Neuronal stem cell (in vitro differentiated cells): ENCODE data around the gene COQ10A.

Source experiments
- DNase-seq: peaks from one replicate; pipeline ENCODE4 v3.0.0-alpha.2; 2013; ENCODE audit warnings: low spot score
- H2AFZ ChIP-seq: one replicate; pipeline ENCODE4 v1.6.1; 2013; ENCODE audit warnings: mild to moderate bottlenecking, low read length, inconsistent platforms
- H2AK5ac ChIP-seq: 2 replicates; pipeline ENCODE4 v1.6.1; 2013; ENCODE audit warnings: low read depth, mild to moderate bottlenecking, inconsistent platforms, low read length, moderate library complexity, mixed read lengths
- H2BK120ac ChIP-seq: 2 replicates; pipeline ENCODE4 v1.6.1; 2013; ENCODE audit warnings: low read depth, mild to moderate bottlenecking, inconsistent platforms, low read length, moderate library complexity, mixed read lengths
- H2BK12ac ChIP-seq: one replicate; pipeline ENCODE4 v1.6.1; 2013; ENCODE audit warnings: low read length, inconsistent platforms
- H2BK15ac ChIP-seq: 2 replicates; pipeline ENCODE4 v1.6.1; 2013; ENCODE audit warnings: mild to moderate bottlenecking, low read length, inconsistent platforms, mixed read lengths
- H2BK5ac ChIP-seq: one replicate; pipeline ENCODE4 v1.6.1; 2013; ENCODE audit warnings: inconsistent platforms, mild to moderate bottlenecking, low read length, moderate library complexity
- H3K14ac ChIP-seq: one replicate; pipeline ENCODE4 v1.6.1; 2013; ENCODE audit warnings: low read length, inconsistent platforms
- H3K18ac ChIP-seq: 2 replicates; pipeline ENCODE4 v1.6.1; 2013; ENCODE audit warnings: low read length, inconsistent platforms
- H3K23ac ChIP-seq: 2 replicates; pipeline ENCODE4 v1.6.1; 2013; ENCODE audit warnings: low read depth, mild to moderate bottlenecking, mixed read lengths, low read length, inconsistent platforms; ENCODE audit not compliant: poor library complexity
- H3K27ac ChIP-seq: replicated peaks from 3 replicates; pipeline ENCODE4 v1.5.1; 2013; ENCODE audit warnings: low read length, inconsistent platforms
- H3K27me3 ChIP-seq, 3 experiments: 2 replicates each; pipeline ENCODE4 v1.6.1; 2013; ENCODE audit warnings: low read length in 3 of 3, mild to moderate bottlenecking in 2 of 3, inconsistent platforms in 1 of 3, low read depth in 1 of 3, mixed read lengths in 1 of 3, moderate library complexity in 1 of 3; ENCODE audit not compliant: control insufficient read depth in 3 of 3, insufficient read depth in 3 of 3
- H3K36me3 ChIP-seq, 2 donors: replicated peaks in 1 of 2; 2 replicates each; pipeline ENCODE4 v1.6.1; 2013; ENCODE audit warnings: low read length in 2 of 2; ENCODE audit not compliant: control insufficient read depth in 2 of 2, insufficient read depth in 2 of 2
- H3K4ac ChIP-seq: 2 replicates; pipeline ENCODE4 v1.6.1; 2013; ENCODE audit warnings: inconsistent platforms, mild to moderate bottlenecking, low read length, moderate library complexity
- H3K4me1 ChIP-seq, 2 donors: 1 replicate in 1 of 2; 2 replicates in 1 of 2; pipeline ENCODE4 v1.6.1; 2013; ENCODE audit warnings: low read length in 2 of 2, low read depth in 1 of 2; ENCODE audit not compliant: control insufficient read depth in 2 of 2, insufficient read depth in 1 of 2
- H3K4me2 ChIP-seq: one replicate; pipeline ENCODE4 v1.6.1; 2013; ENCODE audit warnings: mild to moderate bottlenecking, low read length, inconsistent platforms; ENCODE audit not compliant: insufficient read depth, poor library complexity, severe bottlenecking
- H3K4me3 ChIP-seq, 2 donors: 2 replicates each; pipeline ENCODE4 v1.5.1; 2013; ENCODE audit warnings: low read length in 2 of 2, mild to moderate bottlenecking in 2 of 2, inconsistent platforms in 1 of 2, moderate library complexity in 1 of 2
- H3K79me1 ChIP-seq: one replicate; pipeline ENCODE4 v1.6.1; 2013; ENCODE audit warnings: low read depth, mild to moderate bottlenecking, inconsistent platforms, low read length, moderate library complexity
- H3K9ac ChIP-seq: one replicate; pipeline ENCODE4 v1.6.1; 2013; ENCODE audit warnings: mild to moderate bottlenecking, low read depth, low read length, inconsistent platforms; ENCODE audit not compliant: poor library complexity
- H3K9me3 ChIP-seq, 2 donors: replicated peaks in 1 of 2; 2 replicates each; pipeline versions ENCODE3 to v1.6.1; 2013; ENCODE audit warnings: low read length in 2 of 2, mild to moderate bottlenecking in 2 of 2, inconsistent platforms in 1 of 2, low read depth in 1 of 2, mixed read lengths in 1 of 2, moderate library complexity in 1 of 2; ENCODE audit not compliant: control insufficient read depth in 2 of 2, insufficient read depth in 1 of 2
- H4K8ac ChIP-seq: one replicate; pipeline ENCODE4 v1.6.1; 2013; ENCODE audit warnings: low read depth, mild to moderate bottlenecking, inconsistent platforms, low read length, moderate library complexity
- H4K91ac ChIP-seq: one replicate; pipeline ENCODE4 v1.6.1; 2013; ENCODE audit warnings: low read length, low read depth, mild to moderate bottlenecking, inconsistent platforms; ENCODE audit not compliant: poor library complexity
- WGBS, 2 donors: extraction: QIAGEN DNeasy Blood & Tissue Kit; methylation state at CpG; one replicate each; pipeline ENCODE4 v1.1.7; 2013; ENCODE audit warnings: missing lambda C conversion rate in 2 of 2, mixed read lengths in 1 of 2; ENCODE audit not compliant: insufficient read length in 2 of 2, insufficient replicate concordance in 1 of 2; ENCODE audit errors: extremely low coverage in 2 of 2; 5-methylcytosine and 5-hydroxymethylcytosine counted together

The COQ10A gene

DNA sequence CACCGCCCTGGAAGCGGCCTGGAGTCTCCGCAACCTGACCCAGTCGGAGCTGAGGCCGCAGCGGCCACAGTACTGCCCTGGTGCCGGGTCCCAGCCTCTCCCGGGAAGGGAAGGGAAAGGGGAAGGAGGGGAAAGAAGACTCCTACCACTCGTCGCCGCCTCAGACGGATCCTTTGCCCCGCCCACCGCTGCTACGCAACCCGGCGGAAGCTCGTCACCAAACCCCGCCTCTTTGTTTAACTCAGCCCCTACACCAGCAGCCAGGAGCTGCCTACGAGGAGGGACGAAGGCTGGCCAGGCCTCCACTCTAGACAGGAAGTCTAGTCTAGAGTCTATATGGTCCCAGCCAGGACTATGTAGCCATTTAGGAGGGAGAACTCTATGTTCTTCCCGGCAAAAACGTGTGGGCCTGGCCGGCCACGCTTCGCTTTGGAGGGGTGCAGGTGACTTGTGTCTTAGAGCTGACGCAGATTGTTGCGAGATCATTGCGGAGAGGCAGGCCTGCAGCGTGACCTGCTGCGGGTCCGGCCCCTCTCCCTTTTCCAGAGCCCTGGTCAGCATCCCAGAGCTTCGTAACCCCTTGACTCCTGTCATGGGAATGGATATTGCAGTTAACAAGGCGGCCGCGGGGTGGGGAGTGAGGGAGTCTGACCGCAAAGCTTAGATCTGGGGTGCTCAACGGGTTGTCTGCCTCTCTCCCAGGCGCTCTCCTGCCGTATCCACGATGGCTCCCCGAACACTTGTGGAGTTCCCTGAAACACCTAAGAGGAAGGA lies 44.8 kb upstream of the COQ10A start, which contains the start of gene RNF41:
RNF41 (minus strand) TSS at position 166 of the 774 bp plus-strand sequence. CDS start 7,875 bp downstream, outside the sequence.
- Histone ChIP-seq H2BK5ac (peak within 1 kb of the TSS; percentile 47), H3K4ac (no peak within 1 kb of the TSS), H3K79me1 (peaks cover 10% of the 10 kb centered on the region), H3K27me3 (no peaks in the 10 kb centered on the region), H3K36me3 (peaks cover 8 to 21% of the 10 kb centered on the region in 2 donors), H2BK12ac (peak within 1 kb of the TSS; percentile 35), H3K23ac (peak within 1 kb of the TSS; percentile 96), H3K9me3 (no peaks in the 10 kb centered on the region), H2BK120ac (peak within 1 kb of the TSS; percentile 2), H4K91ac (no peak within 1 kb of the TSS), H3K9ac (peak within 1 kb of the TSS; percentile 90), H3K4me2 (peak within 1 kb of the TSS; percentile 79), H2AFZ (peak within 1 kb of the TSS; percentile 88), H3K4me1 (peaks cover 2 to 13% of the 10 kb centered on the region in 2 donors), H2AK5ac (peak within 1 kb of the TSS; percentile 58), H3K27ac (peak within 1 kb of the TSS; percentile 95), H2BK15ac (no peak within 1 kb of the TSS), H4K8ac (peak within 1 kb of the TSS; percentile 26), H3K14ac (peak within 1 kb of the TSS; percentile 12), H3K4me3 (peak within 1 kb of the TSS; percentile 72 to 88), H3K18ac (peak within 1 kb of the TSS; percentile 92)
- no CpG with 5 or more reads among the region's 42 CpGs for WGBS, 2 donors
- DNase-seq, result peak; percentile 95

DNA sequence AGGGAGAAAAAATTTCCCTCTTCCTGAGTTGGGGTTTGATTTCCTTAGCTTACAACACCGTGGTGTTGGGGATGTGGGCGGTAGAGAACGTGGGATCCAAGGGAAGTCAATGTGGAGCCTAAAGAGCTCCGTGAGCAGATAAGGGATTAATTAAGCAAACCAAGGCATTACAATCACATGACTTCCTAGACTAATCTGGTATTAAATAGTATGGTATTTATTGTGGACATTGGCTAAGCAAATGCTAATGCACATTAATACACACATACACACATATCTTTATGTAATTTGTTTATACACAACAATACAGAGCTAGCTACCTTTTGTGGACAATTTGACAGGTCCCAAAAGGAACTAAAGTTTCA lies 44.2 kb upstream of the COQ10A start:
- Histone ChIP-seq H3K4me3 (peak overlapping the region; percentile 72 to 88), H4K8ac (no peak overlapping the region), H3K4me2 (peak overlapping the region; percentile 79), H2AFZ (peak overlapping the region; percentile 88), H2BK120ac (no peak overlapping the region), H3K23ac (no peak overlapping the region), H2BK12ac (no peak overlapping the region), H3K79me1 (peaks cover 8% of the 10 kb centered on the region), H2BK5ac (peak overlapping the region; percentile 47), H3K4me1 (peaks cover 2 to 13% of the 10 kb centered on the region in 2 donors), H3K9me3 (no peaks in the 10 kb centered on the region), H2AK5ac (no peak overlapping the region), H3K27me3 (no peaks in the 10 kb centered on the region), H3K27ac (peak overlapping the region; percentile 92), H3K4ac (no peak overlapping the region), H2BK15ac (no peak overlapping the region), H3K36me3 (peaks cover 6 to 20% of the 10 kb centered on the region in 2 donors), H3K9ac (peak overlapping the region; percentile 89), H3K18ac (no peak overlapping the region), H4K91ac (no peak overlapping the region), H3K14ac (no peak overlapping the region)
- WGBS, 2 donors, result no CpG with 5 or more reads among the region's 4 CpGs
- no peak for DNase-seq

DNA sequence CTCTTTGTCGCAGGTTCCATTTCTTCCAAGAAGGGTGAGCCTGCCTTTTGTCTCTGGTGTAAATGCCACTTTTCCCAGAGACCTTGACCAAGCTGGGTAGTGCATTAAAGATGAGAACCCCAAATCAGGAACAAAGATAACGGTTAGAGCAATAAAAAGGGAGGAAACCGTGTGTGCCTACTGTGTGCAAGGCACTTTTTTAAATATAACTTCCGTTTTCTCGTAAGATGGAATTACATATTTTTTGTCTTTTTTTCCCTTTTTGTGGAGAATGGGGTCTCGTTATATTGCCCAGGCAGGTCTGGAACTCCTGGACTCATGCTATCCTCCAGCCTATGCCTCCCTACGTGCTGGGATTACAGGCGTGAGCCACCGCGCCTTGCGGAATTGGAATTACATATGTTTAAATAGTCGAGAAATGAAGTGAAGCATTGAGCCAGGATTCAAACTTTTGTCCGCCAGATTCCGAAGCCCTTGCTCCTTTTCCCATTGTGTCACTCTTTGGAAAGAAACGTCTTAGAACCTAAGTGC lies 43.1 kb upstream of the COQ10A start:
- no peak overlapping the region for H3K18ac ChIP-seq
- H2BK5ac ChIP-seq, result no peak overlapping the region
- no peak overlapping the region for H4K91ac ChIP-seq
- no peak overlapping the region for H3K9ac ChIP-seq
- H2AK5ac ChIP-seq, result no peak overlapping the region
- peak overlapping the region; percentile 81 for H3K27ac ChIP-seq
- DNase-seq, result no peak
- peak overlapping the region; percentile 85 for H2AFZ ChIP-seq
- no peak overlapping the region for H3K4ac ChIP-seq
- peaks cover 7% of the 10 kb centered on the region for H3K79me1 ChIP-seq
- no peaks in the 10 kb centered on the region for H3K9me3 ChIP-seq
- H3K23ac ChIP-seq, result no peak overlapping the region
- no peak overlapping the region for H3K14ac ChIP-seq
- peaks cover 2 to 13% of the 10 kb centered on the region in 2 donors for H3K4me1 ChIP-seq
- H3K4me3 ChIP-seq, result peak overlapping the region in 1 of 2 donors; percentile 24
- no CpG with 5 or more reads among the region's 15 CpGs for WGBS, 2 donors
- H2BK15ac ChIP-seq, result no peak overlapping the region
- no peak overlapping the region for H2BK12ac ChIP-seq
- no peak overlapping the region for H4K8ac ChIP-seq
- H3K4me2 ChIP-seq, result no peak overlapping the region
- no peak overlapping the region for H2BK120ac ChIP-seq
- H3K36me3 ChIP-seq, result peaks cover 4 to 20% of the 10 kb centered on the region in 2 donors
- no peaks in the 10 kb centered on the region for H3K27me3 ChIP-seq

DNA sequence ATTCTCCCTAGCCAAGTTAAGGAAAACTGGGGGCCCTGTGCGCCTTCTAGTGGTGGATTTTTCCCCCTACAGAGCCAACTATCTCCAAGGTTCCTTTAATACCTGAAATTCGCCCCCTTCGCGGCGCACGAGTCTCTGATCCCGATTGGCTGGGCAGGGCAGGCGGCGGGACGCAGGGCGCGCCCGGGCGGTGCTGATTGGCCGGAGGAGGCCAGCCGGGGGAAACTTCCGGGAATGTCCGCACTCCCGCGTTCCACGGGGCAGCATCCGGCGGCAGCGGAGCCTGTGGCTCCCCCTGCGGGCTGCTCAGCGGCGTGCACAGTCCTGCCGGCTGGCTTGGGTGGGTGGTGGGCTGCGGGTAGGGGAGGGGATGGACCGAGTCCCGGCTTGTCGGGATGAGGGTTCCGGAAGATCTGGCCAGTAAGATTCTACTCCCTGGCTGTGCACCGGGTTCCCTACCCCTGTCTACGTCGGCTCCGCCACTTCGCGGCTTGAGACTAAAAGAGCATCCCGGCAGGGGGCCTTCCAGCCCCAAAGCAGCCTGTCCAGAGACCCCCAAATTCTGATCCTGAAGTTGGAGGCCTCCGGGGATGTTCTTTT lies 42.5 kb upstream of the COQ10A start, which contains the start of gene NABP2:
NABP2 (plus strand) TSS at position 241 of the 600 bp plus-strand sequence. CDS start 515 bp downstream, outside the sequence.
- peak within 1 kb of the TSS; percentile 50 for H2AK5ac ChIP-seq
- no peak within 1 kb of the TSS for H2BK12ac ChIP-seq
- peak within 1 kb of the TSS; percentile 83 for H3K23ac ChIP-seq
- H4K8ac ChIP-seq, result peak within 1 kb of the TSS; percentile 72
- peak within 1 kb of the TSS; percentile 84 for H3K9ac ChIP-seq
- H3K79me1 ChIP-seq, result peaks cover 7% of the 10 kb centered on the region
- H2AFZ ChIP-seq, result peak within 1 kb of the TSS; percentile 94
- H3K9me3 ChIP-seq, result no peaks in the 10 kb centered on the region
- DNase-seq, result peak; percentile 96
- H3K14ac ChIP-seq, result peak within 1 kb of the TSS; percentile 58
- H2BK15ac ChIP-seq, result peak within 1 kb of the TSS; percentile 47
- H2BK120ac ChIP-seq, result no peak within 1 kb of the TSS
- H3K4me2 ChIP-seq, result peak within 1 kb of the TSS; percentile 68
- peak within 1 kb of the TSS; percentile 76 to 78 for H3K4me3 ChIP-seq
- H3K4me1 ChIP-seq, result peaks cover 2 to 13% of the 10 kb centered on the region in 2 donors
- WGBS, 2 donors, result no CpG with 5 or more reads among the region's 41 CpGs
- H3K27me3 ChIP-seq, result no peaks in the 10 kb centered on the region
- peak within 1 kb of the TSS; percentile 61 for H3K4ac ChIP-seq
- peak within 1 kb of the TSS; percentile 81 for H3K27ac ChIP-seq
- peak within 1 kb of the TSS; percentile 48 for H2BK5ac ChIP-seq
- peak within 1 kb of the TSS; percentile 92 for H3K18ac ChIP-seq
- H4K91ac ChIP-seq, result no peak within 1 kb of the TSS
- H3K36me3 ChIP-seq, result peaks cover 7 to 25% of the 10 kb centered on the region in 2 donors
